ENCODE data around the gene DENND5A. TPM values are rescaled to one million over a fixed set of nuclear protein-coding genes. Genes with fewer than 3 reads are reported as not detected.

The DENND5A gene
- 10 to 100 TPM; 22.1 to 31.3 TPM for total RNA-seq

GRCh38 chr11:9265211-9266131 lies at the start of gene DENND5A:
Gene DENND5A, minus strand, starts transcription at chr11:9265350. Its CDS starts 281 bp downstream, at chr11:9265069.
- peak; percentile 91 for ATAC-seq
- DNase-seq = peak; percentile 87 to 90 (median 89)
- Histone ChIP-seq H3K36me3 (replicated peaks in 1 of 2; ENCODE audit: insufficient read depth in 1 of 2, low read depth in 2 of 2) (no peaks in the 10 kb centered on the region), H3K9me3 (no peaks in the 10 kb centered on the region), H3K4me3 (peak within 1 kb of the TSS; percentile 83 to 90), H3K27me3 (no peaks in the 10 kb centered on the region), H3K27ac (peak within 1 kb of the TSS; percentile 95 to 99 (median 97)), H3K4me1 (peaks cover 24% of the 10 kb centered on the region)
- WGBS, 2 donors = 5 to 16% methylated on average over 11 to 29 of the region's 63 CpGs
- no peak for TF ChIP-seq CTCF (IDR thresholded peaks at IDR 0.05)
- peak; percentile 92 to 93 (median 92) for TF ChIP-seq POLR2A (IDR thresholded peaks at IDR 0.05)
- intact Hi-C loops (cut with DNase I) = no loop called here

GRCh38 chr11:9314291-9315077 lies 49.3 kb upstream of the DENND5A start, which contains the start of gene TMEM41B:
Gene TMEM41B, minus strand, starts transcription at chr11:9314593. Its CDS starts 152 bp downstream, at chr11:9314441.
- DNase-seq (peak; percentile 97 to 99 (median 99)), ATAC-seq (peak; percentile 98)
- Histone ChIP-seq H3K27me3 (no peaks in the 10 kb centered on the region), H3K4me3 (peak within 1 kb of the TSS; percentile 84 to 94), H3K27ac (peak within 1 kb of the TSS; percentile 82 to 95 (median 89)), H3K9me3 (no peaks in the 10 kb centered on the region), H3K4me1 (peaks cover 24% of the 10 kb centered on the region), H3K36me3 (replicated peaks in 1 of 2; ENCODE audit: insufficient read depth in 1 of 2, low read depth in 2 of 2) (no peaks in the 10 kb centered on the region)
- intact Hi-C loops (cut with DNase I) = loop anchor here (10.0 kb wide), 1 partner anchor 70 kb away; the partner anchor contains the start of gene IPO7
- TF ChIP-seq CTCF (IDR thresholded peaks at IDR 0.05) (peak in 1 of 7 experiments; percentile 19), POLR2A (IDR thresholded peaks at IDR 0.05) (peak; percentile 64 to 92 (median 84))
- 0 to 1% methylated on average over 7 to 65 of the region's 71 CpGs for WGBS, 2 donors

- Histone ChIP-seq H3K27me3 (no peaks in the 10 kb centered on the region), H3K27ac (peak overlapping the region; percentile 64 to 95 (median 87)), H3K36me3 (replicated peaks in 1 of 2; ENCODE audit: insufficient read depth in 1 of 2, low read depth in 2 of 2) (no peaks in the 10 kb centered on the region), H3K4me3 (peak overlapping the region; percentile 84 to 94), H3K9me3 (no peaks in the 10 kb centered on the region), H3K4me1 (peaks cover 24% of the 10 kb centered on the region)
- WGBS, 2 donors = 1 to 2% methylated on average over 25 to 27 of the region's 27 CpGs
- no peak for TF ChIP-seq POLR2A (IDR thresholded peaks at IDR 0.05)
- no peak for TF ChIP-seq CTCF (IDR thresholded peaks at IDR 0.05)
- ATAC-seq (peak; percentile 7), DNase-seq (peak in 2 of 4 donors; percentile 17 to 34)
- intact Hi-C loops (cut with DNase I) = loop anchor here (10.0 kb wide), 1 partner anchor 71 kb away; the partner anchor contains the start of gene IPO7
These were observed 48.6 kb upstream of the DENND5A start for GRCh38 chr11:9313648-9314290.

- Histone ChIP-seq H3K4me1 (peaks cover 24% of the 10 kb centered on the region), H3K9me3 (no peaks in the 10 kb centered on the region), H3K36me3 (replicated peaks in 1 of 2; ENCODE audit: insufficient read depth in 1 of 2, low read depth in 2 of 2) (no peaks in the 10 kb centered on the region), H3K4me3 (no peak overlapping the region), H3K27me3 (no peaks in the 10 kb centered on the region), H3K27ac (no peak overlapping the region)
- intact Hi-C loops (cut with DNase I) = loop anchor here (10.0 kb wide), 1 partner anchor 74 kb away; the partner anchor contains the start of gene IPO7
- no peak for TF ChIP-seq POLR2A (IDR thresholded peaks at IDR 0.05)
- TF ChIP-seq CTCF (IDR thresholded peaks at IDR 0.05) = no peak
- no peak for DNase-seq
- 73 to 87% methylated on average over 3 of the region's 3 CpGs for WGBS, 2 donors
- ATAC-seq = no peak
These were observed 45.4 kb upstream of the DENND5A start for GRCh38 chr11:9310485-9311090.

Measured in body of pancreas (tissue), 4 donors.